HEK293 (cell line): Measurements from ENCODE around the gene ALS2.

Experiments
- CTCF ChIP-seq: fragments of 450-650 bp; formaldehyde crosslinking; IDR thresholded peaks from 2 replicates; pipeline ENCODE4 v1.5.1; 2016; ENCODE audit warnings: missing biosample characterization, missing genetic modification characterization
- GLIS2 ChIP-seq: fragments of 450-650 bp; formaldehyde crosslinking; IDR thresholded peaks from 2 replicates; pipeline ENCODE4 v1.5.1; 2016; ENCODE audit warnings: missing biosample characterization, missing genetic modification characterization
- PATZ1 ChIP-seq: fragments of 450-650 bp; formaldehyde crosslinking; IDR thresholded peaks from 2 replicates; pipeline ENCODE4 v1.5.1; 2016; ENCODE audit warnings: missing biosample characterization, missing genetic modification characterization
- REST ChIP-seq: fragments of 450-650 bp; formaldehyde crosslinking; IDR thresholded peaks from 2 replicates; pipeline ENCODE4 v1.5.1; 2016; ENCODE audit warnings: missing biosample characterization, missing genetic modification characterization
- TCF7L2 ChIP-seq: IDR thresholded peaks from 2 replicates; pipeline ENCODE4 v1.6.1; 2011; ENCODE audit warnings: low read depth, mild to moderate bottlenecking, inconsistent platforms, low read length, moderate library complexity, borderline replicate concordance
- YY1 ChIP-seq: fragments of 450-650 bp; formaldehyde crosslinking; IDR thresholded peaks from 2 replicates; pipeline ENCODE4 v1.5.1; 2018; ENCODE audit warnings: missing biosample characterization, missing genetic modification characterization
- ZBTB49 ChIP-seq: fragments of 450-650 bp; formaldehyde crosslinking; IDR thresholded peaks from 2 replicates; pipeline ENCODE4 v1.5.1; 2016; ENCODE audit warnings: missing biosample characterization, missing genetic modification characterization, low read depth
- ZBTB7A ChIP-seq: fragments of 450-650 bp; formaldehyde crosslinking; IDR thresholded peaks from 2 replicates; pipeline ENCODE4 v1.5.1; 2016; ENCODE audit warnings: low read depth, missing biosample characterization, missing genetic modification characterization
- ZNF354C ChIP-seq: fragments of 450-650 bp; formaldehyde crosslinking; IDR thresholded peaks from 2 replicates; pipeline ENCODE4 v1.5.1; 2016; ENCODE audit warnings: missing biosample characterization, missing genetic modification characterization, low read depth, borderline replicate concordance
- ZNF639 ChIP-seq: fragments of 450-650 bp; formaldehyde crosslinking; IDR thresholded peaks from 2 replicates; pipeline ENCODE4 v1.5.1; 2016; ENCODE audit warnings: missing biosample characterization, missing genetic modification characterization
- ZNF747 ChIP-seq: fragments of 450-650 bp; formaldehyde crosslinking; IDR thresholded peaks from 2 replicates; pipeline ENCODE4 v1.5.1; 2016; ENCODE audit warnings: missing biosample characterization, missing genetic modification characterization
- ZXDB ChIP-seq: fragments of 450-650 bp; formaldehyde crosslinking; IDR thresholded peaks from 2 replicates; pipeline ENCODE4 v1.5.1; 2016; ENCODE audit warnings: missing biosample characterization, missing genetic modification characterization

- TF ChIP-seq CTCF (tag by site-specific recombination) (no peak), PATZ1 (no peak), REST (no peak), ZBTB7A (tag by site-specific recombination) (no peak), ZNF747 (tag by site-specific recombination) (no peak), YY1 (tag by site-specific recombination) (no peak), ZXDB (tag by site-specific recombination) (no peak), ZNF639 (no peak), ZNF354C (tag by site-specific recombination) (no peak), ZBTB49 (tag by site-specific recombination) (no peak), TCF7L2 (no peak), GLIS2 (tag by site-specific recombination) (no peak)
Observed at GRCh38 chr2:201758873-201759272, 21.9 kb downstream of the ALS2 start.
